Measurements from ENCODE around the gene PPP1R3D. TPM values are rescaled to one million over a fixed set of nuclear protein-coding genes. Genes with fewer than 3 reads are reported as not detected.

The PPP1R3D gene
- total RNA-seq, 2 donors from 2014 or later, result 3.9 to 6.1 TPM

DNA sequence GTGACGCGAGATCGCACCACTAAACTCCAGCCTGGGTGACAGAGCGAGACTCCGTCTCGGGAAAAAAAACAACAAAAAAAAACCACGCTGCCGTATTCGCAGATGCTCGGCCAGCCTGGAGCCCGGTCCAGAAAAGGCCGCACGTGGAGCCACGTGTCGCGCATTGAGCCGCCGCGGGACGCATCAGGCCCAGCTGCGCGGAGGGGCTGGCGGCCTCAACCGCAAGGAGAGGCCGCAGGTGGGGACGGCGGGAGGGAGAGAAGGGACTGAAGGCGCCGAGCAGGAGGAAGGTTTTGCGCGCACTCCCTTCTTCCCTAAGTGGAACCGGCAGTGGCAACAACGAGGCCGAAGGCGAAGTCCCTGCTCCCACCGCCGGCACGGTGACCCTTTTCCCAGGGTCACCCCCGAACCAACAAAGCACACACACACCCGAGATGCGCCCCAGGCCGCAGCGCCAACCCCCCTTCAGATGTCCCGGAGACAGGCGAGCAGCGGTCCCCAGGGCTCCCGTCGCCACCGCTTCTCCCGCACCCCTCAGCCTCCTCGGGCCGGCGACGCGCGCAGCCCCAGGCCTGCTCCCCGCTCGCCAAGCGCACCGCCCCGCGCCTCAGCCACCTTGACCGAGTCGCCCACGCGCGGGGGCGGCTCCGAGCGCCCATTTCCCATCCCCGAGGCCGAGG is 7.3 kb downstream of the PPP1R3D start:
- H3K4me3 ChIP-seq (ENCODE audit: low read length), result no peak overlapping the region
- H3K9me3 ChIP-seq (ENCODE audit: control insufficient read depth, low read length), result no peaks in the 10 kb centered on the region
- H3K36me3 Mint-ChIP-seq (ENCODE audit: low read depth), result no peaks in the 10 kb centered on the region
- WGBS, 2 experiments (ENCODE audit: insufficient coverage in 1 of 2, insufficient read length in 1 of 2), result 96 to 97% methylated on average over 45 to 72 of the region's 72 CpGs
- no peak for DNase-seq
- no peak overlapping the region for H3K27ac Mint-ChIP-seq
- H3K4me1 Mint-ChIP-seq, result peaks cover 3% of the 10 kb centered on the region
- peaks cover 3% of the 10 kb centered on the region for H3K9me3 Mint-ChIP-seq
- no peaks in the 10 kb centered on the region for H3K27me3 ChIP-seq (ENCODE audit: control insufficient read depth, insufficient read depth, low read length, poor library complexity, severe bottlenecking)
- H3K4me1 ChIP-seq (ENCODE audit: control insufficient read depth, insufficient read depth, low read length), result no peaks in the 10 kb centered on the region
- TF ChIP-seq, protein P1, sequence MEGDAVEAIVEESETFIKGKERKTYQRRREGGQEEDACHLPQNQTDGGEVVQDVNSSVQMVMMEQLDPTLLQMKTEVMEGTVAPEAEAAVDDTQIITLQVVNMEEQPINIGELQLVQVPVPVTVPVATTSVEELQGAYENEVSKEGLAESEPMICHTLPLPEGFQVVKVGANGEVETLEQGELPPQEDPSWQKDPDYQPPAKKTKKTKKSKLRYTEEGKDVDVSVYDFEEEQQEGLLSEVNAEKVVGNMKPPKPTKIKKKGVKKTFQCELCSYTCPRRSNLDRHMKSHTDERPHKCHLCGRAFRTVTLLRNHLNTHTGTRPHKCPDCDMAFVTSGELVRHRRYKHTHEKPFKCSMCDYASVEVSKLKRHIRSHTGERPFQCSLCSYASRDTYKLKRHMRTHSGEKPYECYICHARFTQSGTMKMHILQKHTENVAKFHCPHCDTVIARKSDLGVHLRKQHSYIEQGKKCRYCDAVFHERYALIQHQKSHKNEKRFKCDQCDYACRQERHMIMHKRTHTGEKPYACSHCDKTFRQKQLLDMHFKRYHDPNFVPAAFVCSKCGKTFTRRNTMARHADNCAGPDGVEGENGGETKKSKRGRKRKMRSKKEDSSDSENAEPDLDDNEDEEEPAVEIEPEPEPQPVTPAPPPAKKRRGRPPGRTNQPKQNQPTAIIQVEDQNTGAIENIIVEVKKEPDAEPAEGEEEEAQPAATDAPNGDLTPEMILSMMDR (conservative IDR thresholded peaks at IDR 0.05), result no peak
- peaks cover 30% of the 10 kb centered on the region for H3K27me3 Mint-ChIP-seq (ENCODE audit: insufficient read depth)
- H3K27ac ChIP-seq (ENCODE audit: low read depth, low read length), result no peak overlapping the region
- H3K36me3 ChIP-seq (ENCODE audit: control insufficient read depth, insufficient read depth, low read length), result no peaks in the 10 kb centered on the region
- no peak overlapping the region for H3K4me3 Mint-ChIP-seq
- no peak overlapping the region for H3K9ac ChIP-seq (ENCODE audit: extremely low read depth, low read length, poor library complexity, severe bottlenecking)

DNA sequence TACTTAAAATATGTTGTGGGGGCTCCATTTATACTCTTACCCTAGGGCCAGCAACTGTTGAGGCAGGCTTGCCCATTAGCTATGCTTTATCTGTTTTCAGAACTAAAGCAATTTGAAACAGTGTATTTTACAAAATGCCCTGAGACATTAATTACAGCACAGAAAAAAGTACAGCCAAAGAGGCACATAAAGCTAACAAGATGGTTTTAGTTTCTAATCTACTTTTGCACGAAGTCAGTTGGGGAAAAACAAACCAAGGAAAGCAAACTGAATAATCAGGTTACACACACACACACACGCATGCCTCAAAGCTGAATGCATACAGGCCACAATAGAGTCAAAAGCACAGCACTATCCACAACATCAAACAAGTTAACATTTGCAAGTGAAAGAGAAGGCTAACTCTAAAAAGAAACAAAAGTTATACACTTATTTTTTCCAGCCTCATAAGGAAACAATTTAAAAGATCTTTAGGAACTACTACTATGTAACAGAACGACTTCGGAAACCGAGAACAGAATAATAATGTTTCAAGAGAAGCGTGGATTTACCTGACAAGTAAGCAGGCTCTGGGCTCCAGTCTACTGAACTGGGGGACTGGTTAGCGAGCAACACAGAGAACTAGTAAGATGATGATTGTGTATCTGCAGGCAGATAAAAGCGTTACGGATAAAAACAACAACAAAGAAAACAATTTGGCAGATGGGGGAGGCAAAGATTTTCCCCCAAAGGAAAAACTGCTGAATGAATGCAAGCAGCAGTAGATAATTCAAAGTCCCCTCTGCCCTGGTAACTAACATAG is 8.4 kb downstream of the PPP1R3D start:
- no peak overlapping the region for H3K27ac Mint-ChIP-seq
- H3K36me3 Mint-ChIP-seq (ENCODE audit: low read depth), result no peaks in the 10 kb centered on the region
- peaks cover 3% of the 10 kb centered on the region for H3K9me3 Mint-ChIP-seq
- WGBS, 2 experiments (ENCODE audit: insufficient coverage in 1 of 2, insufficient read length in 1 of 2), result 64 to 76% methylated on average over 6 to 9 of the region's 9 CpGs
- Histone ChIP-seq H3K27ac (ENCODE audit: low read depth, low read length) (no peak overlapping the region), H3K27me3 (ENCODE audit: control insufficient read depth, insufficient read depth, low read length, poor library complexity, severe bottlenecking) (no peaks in the 10 kb centered on the region), H3K36me3 (ENCODE audit: control insufficient read depth, insufficient read depth, low read length) (no peaks in the 10 kb centered on the region), H3K9me3 (ENCODE audit: control insufficient read depth, low read length) (no peaks in the 10 kb centered on the region), H3K4me1 (ENCODE audit: control insufficient read depth, insufficient read depth, low read length) (no peaks in the 10 kb centered on the region), H3K4me3 (ENCODE audit: low read length) (no peak overlapping the region), H3K9ac (ENCODE audit: extremely low read depth, low read length, poor library complexity, severe bottlenecking) (no peak overlapping the region)
- no peak overlapping the region for H3K4me3 Mint-ChIP-seq
- H3K4me1 Mint-ChIP-seq, result peaks cover 2% of the 10 kb centered on the region
- peaks cover 29% of the 10 kb centered on the region for H3K27me3 Mint-ChIP-seq (ENCODE audit: insufficient read depth)
- TF ChIP-seq, protein P1 (conservative IDR thresholded peaks at IDR 0.05), result no peak
- no peak for DNase-seq

DNA sequence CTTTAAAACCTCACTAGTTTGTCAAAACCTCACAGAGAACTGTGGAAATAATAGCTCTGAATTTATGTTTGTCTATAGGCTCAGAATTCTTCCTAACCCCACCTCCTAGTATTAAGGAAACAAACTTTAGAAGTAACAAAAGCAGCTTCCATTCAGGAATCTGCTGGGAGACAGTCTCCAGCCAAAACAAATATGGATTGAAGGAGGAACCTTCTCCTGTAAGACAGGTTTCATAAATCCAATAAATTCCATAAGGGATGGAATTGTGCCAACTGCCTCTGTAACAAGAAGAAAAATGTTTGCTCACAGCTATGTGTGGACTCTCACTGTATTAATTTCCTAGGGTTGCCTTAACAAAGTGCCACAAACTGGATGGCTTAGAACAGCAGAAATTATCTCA is 14.2 kb downstream of the PPP1R3D start:
- Mint-ChIP-seq H3K9me3 (no peaks in the 10 kb centered on the region), H3K4me3 (no peak overlapping the region), H3K27me3 (ENCODE audit: insufficient read depth) (no peaks in the 10 kb centered on the region), H3K27ac (no peak overlapping the region), H3K4me1 (no peaks in the 10 kb centered on the region), H3K36me3 (ENCODE audit: low read depth) (no peaks in the 10 kb centered on the region)
- no peaks in the 10 kb centered on the region for H3K27me3 ChIP-seq (ENCODE audit: control insufficient read depth, insufficient read depth, low read length, poor library complexity, severe bottlenecking)
- H3K4me3 ChIP-seq (ENCODE audit: low read length), result no peak overlapping the region
- no peak overlapping the region for H3K9ac ChIP-seq (ENCODE audit: extremely low read depth, low read length, poor library complexity, severe bottlenecking)
- no peak overlapping the region for H3K27ac ChIP-seq (ENCODE audit: low read depth, low read length)
- H3K4me1 ChIP-seq (ENCODE audit: control insufficient read depth, insufficient read depth, low read length), result peaks cover 7% of the 10 kb centered on the region
- no peak for DNase-seq
- TF ChIP-seq, protein P1 (conservative IDR thresholded peaks at IDR 0.05), result no peak
- no peaks in the 10 kb centered on the region for H3K9me3 ChIP-seq (ENCODE audit: control insufficient read depth, low read length)
- H3K36me3 ChIP-seq (ENCODE audit: control insufficient read depth, insufficient read depth, low read length), result no peaks in the 10 kb centered on the region

All from endodermal cell (in vitro differentiated cells).